Activated CD8-positive, alpha-beta memory T cell treated with anti-CD3 and anti-CD28 coated beads for 4 hours (primary cell): ENCODE results near the gene HOXB7.

Experiments
- DNase-seq, 2 donors: peaks; one replicate each; pipeline ENCODE4 v3.0.0-alpha.2; 2020; ENCODE audit warnings: low read depth in 2 of 2

The HOXB7 gene

GRCh38 chr17:48623583-48623982, 12.8 kb upstream of the HOXB7 start:
- no peak for DNase-seq

GRCh38 chr17:48622857-48623256, 12.0 kb upstream of the HOXB7 start:
- no peak for DNase-seq

GRCh38 chr17:48621410-48622392, 10.9 kb upstream of the HOXB7 start:
- DNase-seq, result no peak

GRCh38 chr17:48620461-48621139, 9.8 kb upstream of the HOXB7 start:
- DNase-seq, result no peak

GRCh38 chr17:48619826-48620449, 9.1 kb upstream of the HOXB7 start:
- no peak for DNase-seq

- peak; percentile 57 to 71 for DNase-seq
Measured at GRCh38 chr17:48618256-48618896, 7.6 kb upstream of the HOXB7 start.

- DNase-seq, result no peak
Measured at GRCh38 chr17:48617471-48618255, 6.8 kb upstream of the HOXB7 start.

GRCh38 chr17:48616717-48617470, 6.1 kb upstream of the HOXB7 start:
- no peak for DNase-seq

GRCh38 chr17:48615963-48616716, 5.3 kb upstream of the HOXB7 start:
- DNase-seq, result no peak

- DNase-seq, result no peak
Measured at GRCh38 chr17:48615047-48615962, 4.5 kb upstream of the HOXB7 start, which contains the start of gene HOXB8. Gene HOXB8, minus strand, starts transcription at chr17:48615292. Its CDS starts 588 bp downstream, at chr17:48614704.

- DNase-seq, result no peak
Measured at GRCh38 chr17:48613862-48614694, 3.3 kb upstream of the HOXB7 start.

GRCh38 chr17:48612854-48613691, 2.3 kb upstream of the HOXB7 start:
- no peak for DNase-seq

GRCh38 chr17:48612456-48612853, 1.6 kb upstream of the HOXB7 start:
- DNase-seq, result no peak

- DNase-seq, result no peak
Measured at GRCh38 chr17:48611681-48612455, 1.1 kb upstream of the HOXB7 start.

- no peak for DNase-seq
Measured at GRCh38 chr17:48611213-48611612, 396 bp upstream of the HOXB7 start.

- no peak for DNase-seq
Measured at GRCh38 chr17:48609759-48610281, 997 bp downstream of the HOXB7 start.
